D721Med (cell line): ENCODE measurements around the gene PTPRU.

Experiments
- DNase-seq: peaks from one replicate; pipeline ENCODE4 v3.0.0; 2011; ENCODE audit warnings: low spot score; ENCODE audit not compliant: insufficient read length
- FAIRE-seq: peaks from 2 replicates; lab custom pipeline; 2011; peaks lifted over from hg19 to GRCh38; lab: Jason Lieb, UNC
- TF ChIP-seq, protein P1 (sequence below): IDR thresholded peaks from 2 replicates; pipeline ENCODE4 v1.5.1; 2012; ENCODE audit warnings: mild to moderate bottlenecking, control low read depth; ENCODE audit not compliant: insufficient read depth; ENCODE audit errors: missing control alignments

The PTPRU gene

DNA sequence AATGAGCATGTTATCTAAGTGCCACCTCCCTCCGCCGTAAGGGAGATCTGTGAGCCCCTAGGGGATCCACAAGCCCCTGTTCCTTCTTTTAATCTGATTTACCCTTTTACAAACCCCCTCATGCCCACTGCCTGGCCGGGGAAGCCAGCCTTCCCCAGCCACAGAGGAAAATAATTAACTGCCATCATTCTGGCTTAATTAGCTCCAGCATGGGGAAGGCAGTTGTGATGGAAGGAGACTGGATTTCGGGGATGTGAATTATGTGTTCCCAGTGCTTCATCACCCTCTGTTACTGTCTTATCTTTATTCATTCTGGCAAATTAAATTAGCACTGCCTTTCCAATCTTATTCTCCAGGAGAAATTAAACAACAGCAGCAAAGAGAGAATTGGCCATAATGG lies 135.8 kb downstream of the PTPRU start:
- no peak for DNase-seq
- no peak for FAIRE-seq

More for the DNA sequence above, 135.8 kb downstream of the PTPRU start:
- TF ChIP-seq, protein P1, sequence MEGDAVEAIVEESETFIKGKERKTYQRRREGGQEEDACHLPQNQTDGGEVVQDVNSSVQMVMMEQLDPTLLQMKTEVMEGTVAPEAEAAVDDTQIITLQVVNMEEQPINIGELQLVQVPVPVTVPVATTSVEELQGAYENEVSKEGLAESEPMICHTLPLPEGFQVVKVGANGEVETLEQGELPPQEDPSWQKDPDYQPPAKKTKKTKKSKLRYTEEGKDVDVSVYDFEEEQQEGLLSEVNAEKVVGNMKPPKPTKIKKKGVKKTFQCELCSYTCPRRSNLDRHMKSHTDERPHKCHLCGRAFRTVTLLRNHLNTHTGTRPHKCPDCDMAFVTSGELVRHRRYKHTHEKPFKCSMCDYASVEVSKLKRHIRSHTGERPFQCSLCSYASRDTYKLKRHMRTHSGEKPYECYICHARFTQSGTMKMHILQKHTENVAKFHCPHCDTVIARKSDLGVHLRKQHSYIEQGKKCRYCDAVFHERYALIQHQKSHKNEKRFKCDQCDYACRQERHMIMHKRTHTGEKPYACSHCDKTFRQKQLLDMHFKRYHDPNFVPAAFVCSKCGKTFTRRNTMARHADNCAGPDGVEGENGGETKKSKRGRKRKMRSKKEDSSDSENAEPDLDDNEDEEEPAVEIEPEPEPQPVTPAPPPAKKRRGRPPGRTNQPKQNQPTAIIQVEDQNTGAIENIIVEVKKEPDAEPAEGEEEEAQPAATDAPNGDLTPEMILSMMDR = no peak
